ENCODE results near the gene SF3A2.
"Not testable (repeated sequence)": the region's sequence is repeated elsewhere in the genome, so short reads cannot be mapped to it uniquely, and the experiment has no call there.

SF3A2 gene

GRCh38 chr19:2274931-2275535 is 38.4 kb downstream of the SF3A2 start:
- peak; percentile 65 for DNase-seq (ENCODE audit: low spot score)

DNA sequence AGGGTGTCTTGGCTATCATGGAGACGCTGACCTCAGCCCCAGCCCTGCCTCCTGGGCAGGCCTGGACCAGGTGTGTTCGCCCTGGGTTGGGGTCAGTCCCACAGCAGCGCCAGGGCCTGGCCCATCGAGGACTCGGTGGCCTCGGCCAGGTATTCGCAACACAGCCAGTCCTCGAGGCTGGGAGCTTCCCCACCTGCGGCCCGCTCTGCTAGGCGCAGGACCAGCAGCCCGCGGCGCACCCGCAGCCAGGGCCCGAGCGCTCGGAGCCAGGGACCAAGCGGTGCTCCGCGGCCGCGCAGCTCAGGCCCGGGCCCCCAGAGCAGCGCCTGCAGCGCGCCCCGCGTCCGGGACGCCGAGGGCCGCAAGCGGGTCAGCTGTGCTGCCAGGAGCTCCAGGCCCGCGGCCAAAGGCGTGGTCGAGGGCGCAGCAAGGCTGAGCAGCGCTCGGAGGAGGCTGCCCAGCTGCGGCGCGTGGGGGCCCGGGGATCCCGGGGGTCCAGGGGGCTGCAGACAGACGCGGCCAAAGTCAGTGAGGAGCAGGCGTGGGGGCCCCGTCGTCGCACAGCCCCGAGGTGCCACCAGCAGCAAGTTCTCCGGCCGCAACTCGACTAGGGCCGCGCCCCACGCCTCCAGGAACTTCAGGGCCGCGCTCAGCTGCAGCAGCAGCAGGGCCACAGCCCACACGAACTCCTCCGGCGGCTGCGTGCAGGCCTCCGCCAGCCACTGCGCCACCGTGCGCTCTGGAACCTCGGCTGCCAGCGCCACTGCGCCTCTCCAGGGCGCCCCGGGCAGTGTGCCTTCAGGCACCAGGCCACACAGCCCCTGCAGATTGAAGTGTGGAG is 39.2 kb downstream of the SF3A2 start:
- DNase-seq (ENCODE audit: low spot score), result no peak

DNA sequence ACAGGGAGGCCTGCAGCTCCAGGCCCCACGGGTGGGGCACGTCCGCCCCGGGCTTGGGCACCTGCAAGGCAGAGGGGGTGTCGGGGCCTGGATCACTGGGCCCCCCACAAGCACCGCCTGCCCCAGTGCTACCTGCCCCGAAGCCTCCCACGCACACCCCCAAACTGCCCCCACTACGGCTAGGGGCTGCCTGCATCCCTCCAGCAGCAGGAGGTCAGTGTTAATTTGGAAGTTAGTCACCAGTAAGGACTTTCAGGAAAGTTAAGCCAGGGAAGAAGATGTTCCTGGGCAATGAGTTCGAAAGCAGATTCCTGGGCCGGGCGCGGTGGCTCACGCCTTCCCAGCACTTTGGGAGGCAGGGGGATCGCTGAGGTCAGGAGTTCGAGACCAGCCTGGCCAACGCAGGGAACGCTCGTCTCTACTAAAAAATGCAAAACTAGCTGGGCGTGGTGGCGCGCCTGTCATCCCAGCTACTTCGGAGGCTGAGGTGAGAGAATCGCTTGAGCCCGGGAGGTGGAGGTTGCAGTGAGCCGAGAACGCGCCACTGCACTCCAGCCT is 39.9 kb downstream of the SF3A2 start:
- DNase-seq (ENCODE audit: low spot score), result no peak

DNA sequence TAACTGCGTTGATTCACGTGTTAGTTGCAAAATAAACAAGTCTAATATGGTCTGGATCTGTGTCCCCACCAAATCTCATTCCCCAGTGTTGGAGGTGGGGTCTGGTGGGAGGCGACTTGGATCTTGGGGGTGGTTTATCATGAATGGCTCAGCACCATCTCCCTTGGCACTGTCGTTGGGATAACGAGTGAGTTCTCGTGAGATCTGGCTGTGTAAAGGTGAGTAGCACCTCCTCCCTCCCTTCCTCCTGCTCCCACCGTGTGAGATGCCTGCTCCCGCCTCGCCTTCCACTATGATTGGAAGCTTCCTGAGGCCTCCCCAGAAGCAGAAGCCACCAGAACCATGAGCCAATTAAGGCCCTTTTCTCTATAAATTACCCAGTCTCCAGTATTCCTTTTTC is 40.5 kb downstream of the SF3A2 start:
- DNase-seq (ENCODE audit: low spot score), result no peak

DNA sequence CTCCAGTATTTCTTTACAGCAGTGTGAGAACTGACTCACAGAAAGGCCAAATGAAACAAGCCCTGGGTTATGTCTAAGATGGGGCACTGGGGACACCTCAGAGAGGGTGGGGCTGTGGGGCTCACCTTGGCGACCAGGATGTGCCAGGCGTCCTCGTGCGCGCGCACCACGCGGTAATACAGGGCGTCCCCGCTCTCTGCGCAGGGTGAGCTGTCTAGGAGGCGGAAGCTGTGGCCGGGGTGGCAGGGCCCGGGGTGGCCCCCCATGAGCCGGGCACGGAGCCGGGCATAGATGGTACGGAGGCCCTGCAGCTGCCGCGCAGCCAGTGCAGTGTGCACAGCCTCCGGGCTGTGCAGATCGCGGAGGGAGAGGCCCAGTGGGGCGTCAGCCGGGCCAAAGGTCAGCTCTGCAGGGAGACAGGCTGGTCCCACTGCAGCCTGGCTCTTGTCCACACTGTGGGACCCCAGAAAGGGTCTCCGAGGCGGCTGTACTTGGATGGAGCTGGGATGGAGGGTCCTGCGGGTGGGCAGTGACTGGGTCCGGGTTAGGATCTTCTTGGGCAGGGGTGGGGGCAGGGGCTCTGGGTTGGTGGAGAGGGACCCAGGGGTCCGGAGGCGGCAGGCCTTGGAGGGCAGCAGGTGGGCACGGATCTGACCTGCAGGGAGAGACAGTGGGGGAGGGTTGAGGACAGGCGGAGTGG is 42.0 kb downstream of the SF3A2 start:
- peak; percentile 44 for DNase-seq (ENCODE audit: low spot score)

GRCh38 chr19:2280633-2281264 is 44.1 kb downstream of the SF3A2 start:
- DNase-seq (ENCODE audit: low spot score), result no peak

DNA sequence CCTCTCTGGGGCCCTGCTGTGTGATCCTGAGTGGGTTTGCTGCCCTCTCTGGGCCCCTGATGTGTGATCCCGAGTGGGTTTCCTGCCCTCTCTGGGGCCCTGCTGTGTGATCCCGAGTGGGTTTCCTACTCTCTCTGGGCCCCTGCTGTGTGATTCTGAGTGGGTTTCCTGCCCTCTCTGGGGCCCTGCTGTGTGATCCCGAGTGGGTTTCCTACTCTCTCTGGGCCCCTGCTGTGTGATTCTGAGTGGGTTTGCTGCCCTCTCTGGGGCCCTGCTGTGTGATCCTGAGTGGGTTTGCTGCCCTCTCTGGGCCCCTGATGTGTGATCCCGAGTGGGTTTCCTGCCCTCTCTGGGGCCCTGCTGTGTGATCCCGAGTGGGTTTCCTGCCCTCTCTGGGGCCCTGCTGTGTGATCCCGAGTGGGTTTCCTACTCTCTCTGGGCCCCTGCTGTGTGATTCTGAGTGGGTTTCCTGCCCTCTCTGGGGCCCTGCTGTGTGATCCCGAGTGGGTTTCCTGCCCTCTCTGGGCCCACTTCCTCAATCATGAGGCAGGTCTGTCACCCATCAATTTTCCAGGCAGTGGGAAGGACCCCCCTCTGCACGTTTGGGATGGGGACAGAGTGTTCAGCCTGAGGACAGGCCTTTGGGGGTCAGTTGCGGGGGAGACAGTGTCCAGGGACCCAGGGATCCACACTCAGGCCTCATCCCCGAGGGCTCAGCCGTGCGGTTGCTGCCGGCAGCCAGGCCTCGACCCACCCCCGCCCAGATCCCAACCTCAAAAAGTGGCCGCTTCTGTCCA is 44.8 kb downstream of the SF3A2 start:
- DNase-seq (ENCODE audit: low spot score), result not testable (repeated sequence)

GRCh38 chr19:2282062-2282861 is 45.6 kb downstream of the SF3A2 start, which contains the start of gene PEAK3:
PEAK3 (minus strand) TSS chr19:2282175; CDS start chr19:2280931, 1,244 bp downstream.
- DNase-seq (ENCODE audit: low spot score), result no peak

- no peak for DNase-seq (ENCODE audit: low spot score)
These were observed 46.2 kb downstream of the SF3A2 start for GRCh38 chr19:2282862-2283237.

GRCh38 chr19:2283835-2284507 is 47.3 kb downstream of the SF3A2 start:
- no peak for DNase-seq (ENCODE audit: low spot score)

DNA sequence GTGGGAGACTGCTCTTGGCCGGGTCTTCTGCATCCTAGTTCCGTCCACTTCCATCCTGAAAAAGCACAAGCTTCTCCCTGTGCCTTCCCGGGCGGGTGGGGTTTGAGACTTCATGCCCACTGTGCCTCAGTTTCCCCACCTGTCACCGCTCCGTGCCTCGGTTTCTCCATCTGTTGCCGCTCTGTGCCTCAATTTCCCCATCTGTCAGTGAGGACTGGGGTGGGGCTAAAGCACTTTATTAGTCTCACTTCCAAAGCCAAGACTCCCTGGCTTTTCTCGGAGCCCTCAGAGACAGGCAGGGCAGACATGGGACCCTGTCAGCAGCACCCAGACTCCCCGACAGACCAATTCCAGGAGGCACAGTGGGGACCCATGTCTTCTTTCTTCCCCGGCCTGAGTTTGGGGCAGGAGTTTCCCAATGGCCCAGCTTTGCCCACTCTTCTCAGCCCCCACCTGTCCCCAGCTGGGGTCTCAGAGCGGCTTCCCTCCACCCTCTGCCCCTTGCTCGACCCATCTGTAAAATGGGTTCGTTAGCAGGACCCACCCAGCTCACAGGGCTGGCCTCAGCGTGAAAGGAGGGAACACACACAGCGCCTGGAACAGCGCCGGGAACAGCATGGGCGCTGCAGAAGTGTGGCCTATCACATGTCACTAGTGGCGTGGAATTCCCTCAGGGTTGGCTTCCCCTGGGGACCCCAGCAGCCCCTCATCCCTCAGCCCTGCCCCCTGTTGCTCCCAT is 49.9 kb downstream of the SF3A2 start:
- no peak for DNase-seq (ENCODE audit: low spot score)

DNA sequence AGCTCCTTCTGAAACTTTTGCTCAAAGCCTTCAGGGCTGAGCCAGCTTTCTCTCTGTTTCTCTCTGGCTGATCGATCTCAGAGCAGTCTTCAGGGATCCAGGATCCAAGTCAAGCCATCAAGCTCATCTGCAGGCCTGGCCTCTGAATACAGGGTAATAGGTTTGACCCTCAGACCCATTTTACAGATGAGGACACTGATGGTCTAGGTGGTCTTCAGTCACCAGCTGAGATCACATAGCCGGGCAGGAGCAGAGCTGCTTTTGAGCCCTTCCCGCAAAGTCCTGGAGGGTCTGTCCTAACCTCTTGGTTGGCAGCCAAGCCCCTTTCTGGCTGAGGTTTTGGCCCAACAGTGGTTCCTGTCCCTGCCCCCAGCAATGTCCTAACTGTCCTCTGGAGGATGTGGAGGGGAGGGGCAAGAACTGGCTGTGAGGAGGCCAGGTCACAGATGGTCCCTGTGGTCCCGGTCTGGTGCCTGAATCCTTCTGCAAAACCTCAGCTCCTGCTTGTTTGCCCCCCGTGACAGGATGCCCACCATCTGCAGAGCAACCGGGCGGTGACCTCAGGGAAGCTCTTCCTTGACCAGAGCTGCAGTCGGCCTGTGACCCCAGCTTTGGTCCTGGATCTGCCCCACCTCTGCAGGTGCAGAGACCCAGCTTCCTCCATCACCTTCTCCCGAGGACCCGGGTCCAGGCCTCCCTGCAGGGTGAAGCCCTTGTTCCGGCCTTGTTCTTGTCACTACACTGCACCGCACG is 51.1 kb downstream of the SF3A2 start:
- DNase-seq (ENCODE audit: low spot score), result no peak

- no peak for DNase-seq (ENCODE audit: low spot score)
These were observed 51.8 kb downstream of the SF3A2 start for GRCh38 chr19:2288338-2288817.

- no peak for DNase-seq (ENCODE audit: low spot score)
These were observed 52.4 kb downstream of the SF3A2 start for GRCh38 chr19:2288818-2289713.

GRCh38 chr19:2289714-2290435 is 53.3 kb downstream of the SF3A2 start:
- DNase-seq (ENCODE audit: low spot score), result no peak

GRCh38 chr19:2290441-2291184 is 54.0 kb downstream of the SF3A2 start:
- no peak for DNase-seq (ENCODE audit: low spot score)
